CD14-positive monocyte (primary cell): Measurements from ENCODE around the gene MAP2. TPM values are rescaled to one million over a fixed set of nuclear protein-coding genes. Genes with fewer than 3 reads are reported as not detected.

Source experiments
- DNase-seq, 3 donors: peaks; one replicate each; pipeline ENCODE4 v3.0.0-alpha.2; 2011 to 2022
- H2AFZ ChIP-seq: 2 replicates; pipeline ENCODE4 v1.6.0; 2012; ENCODE audit warnings: mild to moderate bottlenecking, low read depth, low read length, inconsistent platforms; ENCODE audit not compliant: insufficient read depth, poor library complexity, severe bottlenecking
- H3K27ac ChIP-seq, 2 donors: 1 replicate in 1 of 2; 2 replicates in 1 of 2; pipeline ENCODE4 v1.5.1; 2012 to 2013; ENCODE audit warnings: low read length in 2 of 2, control low read depth in 1 of 2, inconsistent platforms in 1 of 2, low read depth in 1 of 2, mild to moderate bottlenecking in 1 of 2
- H3K27me3 ChIP-seq, 2 donors: one replicate each; pipeline versions ENCODE4 v1.6.0 to v1.6.1; 2011 to 2013; ENCODE audit warnings: low read length in 2 of 2; ENCODE audit not compliant: control insufficient read depth in 2 of 2, insufficient read depth in 2 of 2
- H3K36me3 ChIP-seq, 2 donors: replicated peaks in 1 of 2; 1 replicate in 1 of 2; 2 replicates in 1 of 2; pipeline versions ENCODE4 v1.5.1 to v1.6.1; 2012 to 2013; ENCODE audit warnings: low read length in 2 of 2, control low read depth in 1 of 2, inconsistent platforms in 1 of 2, mild to moderate bottlenecking in 1 of 2; ENCODE audit not compliant: insufficient read depth in 2 of 2, control insufficient read depth in 1 of 2
- H3K4me1 ChIP-seq, 2 donors: 1 replicate in 1 of 2; 2 replicates in 1 of 2; pipeline versions ENCODE4 v1.5.1 to v1.6.1; 2012 to 2013; ENCODE audit warnings: low read length in 2 of 2, control low read depth in 1 of 2, inconsistent platforms in 1 of 2, mild to moderate bottlenecking in 1 of 2, moderate library complexity in 1 of 2; ENCODE audit not compliant: insufficient read depth in 2 of 2, control insufficient read depth in 1 of 2
- H3K4me2 ChIP-seq: replicated peaks from 2 replicates; pipeline ENCODE3; 2012; ENCODE audit warnings: low read length, moderate library complexity, mild to moderate bottlenecking; ENCODE audit not compliant: poor library complexity, severe bottlenecking; ENCODE audit errors: extremely low read depth
- H3K4me3 ChIP-seq, 3 experiments: fragments of 200-600 bp in 1 of 3; sonication (generic) in 1 of 3; replicated peaks in 1 of 3; 1 replicate in 2 of 3; 2 replicates in 1 of 3; pipeline ENCODE4 v1.5.1; 2011 to 2013; ENCODE audit warnings: low read length in 3 of 3, mild to moderate bottlenecking in 3 of 3, control low read depth in 2 of 3, low read depth in 2 of 3, inconsistent platforms in 1 of 3, moderate library complexity in 1 of 3
- H3K79me2 ChIP-seq: 2 replicates; pipeline ENCODE4 v1.6.0; 2012; ENCODE audit warnings: mild to moderate bottlenecking, control low read depth, inconsistent platforms, low read length, moderate library complexity; ENCODE audit not compliant: insufficient read depth
- H3K9ac ChIP-seq: 2 replicates; pipeline ENCODE4 v1.6.0; 2017; ENCODE audit warnings: low read length, mild to moderate bottlenecking; ENCODE audit not compliant: insufficient read depth, poor library complexity, severe bottlenecking
- H3K9me3 ChIP-seq, 2 donors: replicated peaks in 1 of 2; 1 replicate in 1 of 2; 2 replicates in 1 of 2; pipeline versions ENCODE4 v1.5.1 to v1.6.1; 2012 to 2013; ENCODE audit warnings: low read length in 2 of 2, control low read depth in 1 of 2; ENCODE audit not compliant: control insufficient read depth in 1 of 2, insufficient read depth in 1 of 2
- H4K20me1 ChIP-seq: 2 replicates; pipeline ENCODE4 v1.6.0; 2012; ENCODE audit warnings: mild to moderate bottlenecking, low read length, control low read depth, moderate library complexity; ENCODE audit not compliant: insufficient read depth
- H3K27ac Mint-ChIP-seq, 7 donors: one replicate each; pipeline ENCODE4 v1.8.0; 2020; ENCODE audit warnings: mild to moderate bottlenecking in 7 of 7, mixed read lengths in 7 of 7, moderate library complexity in 6 of 7, inconsistent platforms in 2 of 7
- H3K27me3 Mint-ChIP-seq, 3 donors: one replicate each; pipeline ENCODE4 v1.8.0; 2021 to 2022; ENCODE audit warnings: low read depth in 3 of 3, mild to moderate bottlenecking in 3 of 3, mixed read lengths in 3 of 3, moderate library complexity in 3 of 3, inconsistent platforms in 1 of 3
- H3K36me3 Mint-ChIP-seq, 2 donors: one replicate each; pipeline ENCODE4 v1.8.0; 2020; ENCODE audit warnings: mixed read lengths in 2 of 2, inconsistent platforms in 1 of 2, mild to moderate bottlenecking in 1 of 2
- H3K4me1 Mint-ChIP-seq: one replicate; pipeline ENCODE4 v1.8.0; 2020; ENCODE audit warnings: mild to moderate bottlenecking, mixed read lengths
- H3K4me3 Mint-ChIP-seq, 2 donors: one replicate each; pipeline ENCODE4 v1.8.0; 2020; ENCODE audit warnings: mild to moderate bottlenecking in 2 of 2, mixed read lengths in 2 of 2, moderate library complexity in 1 of 2
- H3K9me3 Mint-ChIP-seq, 7 donors: one replicate each; pipeline ENCODE4 v1.8.0; 2020 to 2022; ENCODE audit warnings: mixed read lengths in 7 of 7, mild to moderate bottlenecking in 6 of 7, moderate library complexity in 6 of 7, inconsistent platforms in 2 of 7
- WGBS: methylation state at CpG from one replicate; pipeline ENCODE4 v1.1.5; 2013; ENCODE audit warnings: missing lambda C conversion rate; ENCODE audit not compliant: insufficient coverage; 5-methylcytosine and 5-hydroxymethylcytosine counted together
- intact Hi-C, 2 donors: fragments of 100-400 bp; cut with micrococcal nuclease; formaldehyde crosslinking; loops; one replicate each; pipeline versions ENCODE4 v1.15.0 to v1.15.1; 2023
- polyA plus RNA-seq, 3 donors: library from polyadenylated mRNA; depleted of rRNA in 1 of 3; unstranded in 2 of 3; stranded (reverse) in 1 of 3; fragments of 300-500 nt in 2 of 3; fragments of >200 nt in 1 of 3; fragmentation: Illumina TruSeq in 2 of 3; gene quantifications; 1 replicate in 2 of 3; 2 replicates in 1 of 3; pipeline ENCODE4 v1.2.3, GENCODE V29; 2012 to 2021
- TF ChIP-seq, protein P1 (sequence below): fragments of 200-600 bp; IDR thresholded peaks from one replicate; pipeline ENCODE4 v1.8.0; 2022; ENCODE audit warnings: antibody characterized with exemption, mild to moderate bottlenecking

MAP2 gene
- polyA plus RNA-seq, 3 donors, result not detected

DNA sequence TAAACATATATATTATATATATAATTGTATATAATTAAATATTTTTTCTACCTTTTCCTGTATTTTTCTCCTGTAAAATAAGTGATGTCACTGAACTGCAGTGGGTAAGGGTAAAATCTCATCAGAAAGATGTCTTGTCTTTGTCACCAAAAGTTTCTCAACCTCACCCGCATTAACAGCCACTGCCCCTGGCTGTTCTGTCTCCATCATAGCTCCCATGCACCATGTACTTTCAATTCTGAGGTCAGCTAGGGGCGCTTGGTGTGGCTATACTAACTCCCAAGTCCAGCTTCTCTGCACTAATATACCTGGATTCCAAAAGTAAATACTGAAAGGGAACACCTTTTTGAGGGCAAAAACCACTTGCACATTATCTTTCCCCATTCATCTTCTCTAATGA is 46.6 kb downstream of the MAP2 start:
- Mint-ChIP-seq H3K9me3 (peaks cover 0 to 4% (median 0%) of the 10 kb centered on the region in 7 donors), H3K4me1 (peaks cover 14% of the 10 kb centered on the region), H3K27ac (no peak overlapping the region), H3K27me3 (peaks cover 0 to 2% (median 0%) of the 10 kb centered on the region in 3 donors), H3K36me3 (no peaks in the 10 kb centered on the region), H3K4me3 (no peak overlapping the region)
- H3K4me1 ChIP-seq, result peaks cover 13 to 14% of the 10 kb centered on the region in 2 donors
- DNase-seq, result no peak
- no peaks in the 10 kb centered on the region for H3K79me2 ChIP-seq
- no peak overlapping the region for H3K9ac ChIP-seq
- no peaks in the 10 kb centered on the region for H4K20me1 ChIP-seq
- 100% methylated on average over 2 of the region's 2 CpGs for WGBS
- no peak overlapping the region for H3K4me2 ChIP-seq
- H3K27ac ChIP-seq, result no peak overlapping the region
- no peaks in the 10 kb centered on the region for H3K9me3 ChIP-seq
- no peaks in the 10 kb centered on the region for H3K36me3 ChIP-seq
- H3K27me3 ChIP-seq, result no peaks in the 10 kb centered on the region
- TF ChIP-seq, protein P1, sequence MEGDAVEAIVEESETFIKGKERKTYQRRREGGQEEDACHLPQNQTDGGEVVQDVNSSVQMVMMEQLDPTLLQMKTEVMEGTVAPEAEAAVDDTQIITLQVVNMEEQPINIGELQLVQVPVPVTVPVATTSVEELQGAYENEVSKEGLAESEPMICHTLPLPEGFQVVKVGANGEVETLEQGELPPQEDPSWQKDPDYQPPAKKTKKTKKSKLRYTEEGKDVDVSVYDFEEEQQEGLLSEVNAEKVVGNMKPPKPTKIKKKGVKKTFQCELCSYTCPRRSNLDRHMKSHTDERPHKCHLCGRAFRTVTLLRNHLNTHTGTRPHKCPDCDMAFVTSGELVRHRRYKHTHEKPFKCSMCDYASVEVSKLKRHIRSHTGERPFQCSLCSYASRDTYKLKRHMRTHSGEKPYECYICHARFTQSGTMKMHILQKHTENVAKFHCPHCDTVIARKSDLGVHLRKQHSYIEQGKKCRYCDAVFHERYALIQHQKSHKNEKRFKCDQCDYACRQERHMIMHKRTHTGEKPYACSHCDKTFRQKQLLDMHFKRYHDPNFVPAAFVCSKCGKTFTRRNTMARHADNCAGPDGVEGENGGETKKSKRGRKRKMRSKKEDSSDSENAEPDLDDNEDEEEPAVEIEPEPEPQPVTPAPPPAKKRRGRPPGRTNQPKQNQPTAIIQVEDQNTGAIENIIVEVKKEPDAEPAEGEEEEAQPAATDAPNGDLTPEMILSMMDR, result no peak
- intact Hi-C loops, result no loop called here
- H2AFZ ChIP-seq, result peak overlapping the region; percentile 15
- no peak overlapping the region for H3K4me3 ChIP-seq

DNA sequence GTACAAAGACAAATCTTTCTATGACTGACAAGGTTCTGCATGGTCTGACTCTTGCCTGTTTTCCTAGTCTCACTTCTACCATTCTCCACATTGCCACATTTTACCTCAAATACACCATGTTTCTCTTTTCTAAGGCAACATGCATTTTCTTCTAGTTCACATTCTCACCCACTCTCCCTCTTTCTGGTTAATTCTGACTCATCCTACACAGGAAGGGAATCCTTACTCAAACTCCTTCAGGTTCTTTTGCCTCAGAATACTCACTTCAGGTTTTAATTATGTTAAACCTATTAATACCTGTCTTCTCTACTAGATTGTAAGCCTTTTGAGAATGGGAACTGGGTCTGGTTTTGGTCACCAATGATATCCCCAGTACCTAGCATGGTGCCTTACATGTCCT is 47.2 kb downstream of the MAP2 start:
- peaks cover 0 to 4% (median 0%) of the 10 kb centered on the region in 7 donors for H3K9me3 Mint-ChIP-seq
- no peak overlapping the region for H3K4me3 ChIP-seq
- H3K9me3 ChIP-seq, result no peaks in the 10 kb centered on the region
- no peaks in the 10 kb centered on the region for H3K79me2 ChIP-seq
- H3K4me1 ChIP-seq, result peaks cover 13 to 14% of the 10 kb centered on the region in 2 donors
- H3K36me3 Mint-ChIP-seq, result no peaks in the 10 kb centered on the region
- H3K4me1 Mint-ChIP-seq, result peaks cover 14% of the 10 kb centered on the region
- intact Hi-C loops, result no loop called here
- H3K27me3 ChIP-seq, result no peaks in the 10 kb centered on the region
- no peak overlapping the region for H3K4me2 ChIP-seq
- peaks cover 0 to 2% (median 0%) of the 10 kb centered on the region in 3 donors for H3K27me3 Mint-ChIP-seq
- no peak overlapping the region for H3K27ac ChIP-seq
- H4K20me1 ChIP-seq, result no peaks in the 10 kb centered on the region
- DNase-seq, result no peak
- H3K4me3 Mint-ChIP-seq, result no peak overlapping the region
- H3K27ac Mint-ChIP-seq, result no peak overlapping the region
- no peaks in the 10 kb centered on the region for H3K36me3 ChIP-seq
- no peak overlapping the region for H3K9ac ChIP-seq
- H2AFZ ChIP-seq, result peak overlapping the region; percentile 15
- TF ChIP-seq, protein P1, result no peak
